Ascending aorta (tissue), 2 donors: ENCODE results near the gene RNF103. TPM values are rescaled to one million over a fixed set of nuclear protein-coding genes. Genes with fewer than 3 reads are reported as not detected.

Experiments used
- DNase-seq, 2 donors: peaks; one replicate each; pipeline ENCODE4 v3.0.0-alpha.2; 2019; ENCODE audit warnings: low spot score in 2 of 2
- H3K27ac ChIP-seq, 2 donors: fragments of 200-600 bp; sonication (generic); one replicate each; pipeline ENCODE4 v1.5.1; 2016 to 2017; ENCODE audit warnings: mild to moderate bottlenecking in 1 of 2
- H3K27me3 ChIP-seq: fragments of 200-600 bp; sonication (generic); one replicate; pipeline ENCODE4 v1.5.1; 2017
- H3K36me3 ChIP-seq, 2 donors: fragments of 200-600 bp; sonication (generic); one replicate each; pipeline ENCODE4 v1.5.1; 2016
- H3K4me1 ChIP-seq, 2 donors: fragments of 200-600 bp; sonication (generic); one replicate each; pipeline ENCODE4 v1.5.1; 2016 to 2017; ENCODE audit warnings: mild to moderate bottlenecking in 1 of 2
- H3K4me3 ChIP-seq, 2 donors: fragments of 200-600 bp; sonication (generic); one replicate each; pipeline ENCODE4 v1.5.1; 2016 to 2017; ENCODE audit warnings: mild to moderate bottlenecking in 1 of 2
- H3K9me3 ChIP-seq, 2 donors: fragments of 200-600 bp; sonication (generic); one replicate each; pipeline ENCODE4 v1.5.1; 2016
- CTCF ChIP-seq, 3 experiments: fragments of 200-600 bp in 2 of 3; fragments of 450-650 bp in 1 of 3; sonication (generic) in 2 of 3; IDR thresholded peaks; one replicate each; pipeline ENCODE4 v1.5.1; 2016 to 2019; ENCODE audit warnings: antibody characterized with exemption in 3 of 3, mild to moderate bottlenecking in 1 of 3, moderate library complexity in 1 of 3
- intact Hi-C: fragments of 100-400 bp; cut with DNase I; formaldehyde crosslinking; loops from one replicate; pipeline ENCODE4 v1.15.1; 2023
- total RNA-seq: library from RNA; depleted of rRNA; stranded (reverse); fragments of >200 nt; gene quantifications from one replicate; pipeline ENCODE4 v1.1.0, GENCODE V29; 2016

Gene RNF103
- total RNA-seq, 1 donor from 2014 or later = 20.5 TPM

- DNase-seq = no peak
- no peaks in the 10 kb centered on the region for H3K4me1 ChIP-seq
- no peak overlapping the region for H3K4me3 ChIP-seq
- H3K27ac ChIP-seq = no peak overlapping the region
- intact Hi-C loops = no loop called here
- no peak for TF ChIP-seq CTCF (IDR thresholded peaks at IDR 0.05)
- H3K27me3 ChIP-seq = no peaks in the 10 kb centered on the region
- H3K36me3 ChIP-seq = no peaks in the 10 kb centered on the region
- H3K9me3 ChIP-seq = peaks cover 4 to 20% of the 10 kb centered on the region in 2 donors
Observed at GRCh38 chr2:86646329-86646728, 22.7 kb upstream of the RNF103 start.

GRCh38 chr2:86645752-86646151, 22.1 kb upstream of the RNF103 start:
- intact Hi-C loops = no loop called here
- Histone ChIP-seq H3K27ac (no peak overlapping the region), H3K4me3 (no peak overlapping the region), H3K27me3 (no peaks in the 10 kb centered on the region), H3K36me3 (no peaks in the 10 kb centered on the region), H3K9me3 (peaks cover 4 to 14% of the 10 kb centered on the region in 2 donors), H3K4me1 (no peaks in the 10 kb centered on the region)
- TF ChIP-seq CTCF (IDR thresholded peaks at IDR 0.05) = no peak
- DNase-seq = no peak

- no peaks in the 10 kb centered on the region for H3K36me3 ChIP-seq
- peaks cover 0 to 18% of the 10 kb centered on the region in 2 donors for H3K9me3 ChIP-seq
- no peaks in the 10 kb centered on the region for H3K27me3 ChIP-seq
- no peaks in the 10 kb centered on the region for H3K4me1 ChIP-seq
- no peak for DNase-seq
- intact Hi-C loops = no loop called here
- no peak overlapping the region for H3K27ac ChIP-seq
- no peak for TF ChIP-seq CTCF (IDR thresholded peaks at IDR 0.05)
- no peak overlapping the region for H3K4me3 ChIP-seq
Observed at GRCh38 chr2:86638712-86639111, 15.0 kb upstream of the RNF103 start.

- no peak for TF ChIP-seq CTCF (IDR thresholded peaks at IDR 0.05)
- intact Hi-C loops = no loop called here
Observed at GRCh38 chr2:86636842-86637241, 13.2 kb upstream of the RNF103 start.

GRCh38 chr2:86634352-86634751, 10.7 kb upstream of the RNF103 start:
- TF ChIP-seq CTCF (IDR thresholded peaks at IDR 0.05) = no peak
- no peaks in the 10 kb centered on the region for H3K36me3 ChIP-seq
- no peaks in the 10 kb centered on the region for H3K27me3 ChIP-seq
- DNase-seq = no peak
- no peaks in the 10 kb centered on the region for H3K4me1 ChIP-seq
- intact Hi-C loops = no loop called here
- H3K27ac ChIP-seq = no peak overlapping the region
- H3K4me3 ChIP-seq = no peak overlapping the region
- H3K9me3 ChIP-seq = peaks cover 0 to 3% of the 10 kb centered on the region in 2 donors

More at GRCh38 chr2:86636842-86637241, 13.2 kb upstream of the RNF103 start:
- no peak overlapping the region for H3K27ac ChIP-seq
- no peaks in the 10 kb centered on the region for H3K36me3 ChIP-seq
- no peaks in the 10 kb centered on the region for H3K4me1 ChIP-seq
- H3K4me3 ChIP-seq = no peak overlapping the region
- H3K9me3 ChIP-seq = peaks cover 0 to 18% of the 10 kb centered on the region in 2 donors
- DNase-seq = no peak
- no peaks in the 10 kb centered on the region for H3K27me3 ChIP-seq

GRCh38 chr2:86633155-86633651, 9.5 kb upstream of the RNF103 start:
- intact Hi-C loops = no loop called here
- DNase-seq = no peak
- Histone ChIP-seq H3K27me3 (no peaks in the 10 kb centered on the region), H3K4me1 (no peaks in the 10 kb centered on the region), H3K36me3 (no peaks in the 10 kb centered on the region), H3K4me3 (no peak overlapping the region), H3K9me3 (no peaks in the 10 kb centered on the region), H3K27ac (no peak overlapping the region)
- no peak for TF ChIP-seq CTCF (IDR thresholded peaks at IDR 0.05)
